ENCODE results near the gene FAM181A.

Gene FAM181A

GRCh38 chr14:93930296-93930988, 3.3 kb downstream of the FAM181A start:
- FAIRE-seq = no peak

GRCh38 chr14:93930989-93931307, 3.8 kb downstream of the FAM181A start:
- FAIRE-seq = no peak

- FAIRE-seq = no peak
These were observed 5.5 kb downstream of the FAM181A start for GRCh38 chr14:93932642-93933041.

DNA sequence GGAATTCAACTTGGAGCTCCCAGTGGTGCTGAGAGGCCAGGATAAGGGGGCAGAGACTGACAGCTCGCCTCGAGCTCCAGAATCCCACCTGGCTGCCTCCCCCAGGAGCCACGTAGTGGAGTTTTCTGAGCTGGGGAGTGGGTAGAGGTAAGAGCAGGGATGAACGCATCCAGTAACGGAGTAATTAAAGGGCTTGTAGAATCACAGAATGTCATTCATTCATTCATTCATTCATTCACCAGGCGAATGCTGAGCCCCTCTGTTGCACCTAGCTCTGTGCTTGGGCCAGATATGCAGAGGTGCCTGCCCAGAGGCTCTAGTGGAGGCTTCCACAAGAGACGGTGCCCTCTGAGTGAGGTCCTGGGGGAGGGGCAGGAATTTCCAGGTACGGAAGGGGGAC, 8.1 kb downstream of the FAM181A start:
- FAIRE-seq = no peak

DNA sequence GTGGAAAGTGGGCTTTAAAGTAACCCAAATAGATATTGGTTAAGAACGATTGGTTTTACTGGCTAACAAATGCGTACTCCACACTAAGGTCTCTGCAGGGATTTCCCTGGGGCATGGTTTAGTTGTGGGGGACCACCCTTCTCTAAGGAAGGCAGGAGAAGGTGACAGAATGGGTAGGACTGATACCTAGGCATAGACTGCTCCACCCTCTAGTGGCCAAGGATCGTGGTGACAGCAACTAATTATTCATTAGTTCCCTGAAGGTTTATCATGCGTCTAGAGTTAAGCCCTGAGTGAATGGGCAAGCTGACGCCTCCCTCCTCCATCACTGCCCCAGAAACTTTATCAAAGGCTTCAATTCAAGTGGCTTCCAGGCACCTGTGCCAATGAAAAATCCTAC, 9.1 kb downstream of the FAM181A start:
- FAIRE-seq = no peak

- FAIRE-seq = no peak
These were observed 9.8 kb downstream of the FAM181A start for GRCh38 chr14:93936926-93937325.

GRCh38 chr14:93937519-93937918, 10.4 kb downstream of the FAM181A start:
- no peak for FAIRE-seq

GRCh38 chr14:93938751-93939303, 11.7 kb downstream of the FAM181A start:
- FAIRE-seq = no peak

DNA sequence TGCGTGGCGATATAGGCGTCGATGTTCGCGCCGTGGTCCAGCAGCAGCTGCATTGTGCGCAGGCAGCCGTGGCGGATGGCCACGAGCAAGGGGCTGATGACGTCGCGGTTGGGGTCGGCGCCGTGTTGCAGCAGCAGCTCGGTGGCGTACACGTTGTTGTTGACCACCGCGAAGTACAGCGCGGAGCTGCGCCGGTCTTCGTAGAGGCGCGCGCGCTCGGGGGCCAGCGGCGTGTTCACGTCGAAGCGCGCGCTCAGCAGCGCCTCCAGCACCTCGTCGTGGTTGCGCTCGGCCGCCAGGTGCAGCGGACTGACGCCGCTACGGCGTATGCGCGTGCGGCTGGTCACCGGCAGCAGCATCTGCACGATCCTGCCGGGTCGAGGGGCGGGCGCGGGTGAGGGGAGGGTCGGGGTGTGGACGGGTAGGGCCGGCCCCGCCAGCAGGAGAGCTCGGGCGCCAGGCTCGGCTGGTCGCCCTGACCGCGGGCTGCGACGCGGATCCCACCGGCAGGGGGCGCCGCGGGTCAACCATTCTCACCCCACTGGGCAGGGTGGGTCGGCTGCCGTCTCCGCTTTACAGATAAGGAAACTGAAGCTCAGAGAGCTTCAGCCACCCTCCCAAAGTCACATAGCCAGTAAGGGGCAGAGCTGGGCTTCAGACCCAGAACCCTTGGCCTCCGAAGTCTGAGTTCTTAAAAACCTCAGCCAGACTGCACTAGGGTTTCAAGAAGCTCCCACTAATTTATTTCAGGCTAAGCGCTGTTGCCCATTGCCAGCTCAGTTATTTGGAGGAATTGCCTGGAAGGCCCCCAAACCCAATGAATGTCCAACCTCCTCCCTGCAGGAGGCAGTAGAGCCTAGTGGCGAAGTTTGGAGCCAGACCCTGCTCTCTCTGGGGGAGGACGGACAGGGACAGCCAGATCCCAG, 12.4 kb downstream of the FAM181A start:
- FAIRE-seq = no peak

GRCh38 chr14:93940437-93940836, 13.3 kb downstream of the FAM181A start:
- no peak for FAIRE-seq

DNA sequence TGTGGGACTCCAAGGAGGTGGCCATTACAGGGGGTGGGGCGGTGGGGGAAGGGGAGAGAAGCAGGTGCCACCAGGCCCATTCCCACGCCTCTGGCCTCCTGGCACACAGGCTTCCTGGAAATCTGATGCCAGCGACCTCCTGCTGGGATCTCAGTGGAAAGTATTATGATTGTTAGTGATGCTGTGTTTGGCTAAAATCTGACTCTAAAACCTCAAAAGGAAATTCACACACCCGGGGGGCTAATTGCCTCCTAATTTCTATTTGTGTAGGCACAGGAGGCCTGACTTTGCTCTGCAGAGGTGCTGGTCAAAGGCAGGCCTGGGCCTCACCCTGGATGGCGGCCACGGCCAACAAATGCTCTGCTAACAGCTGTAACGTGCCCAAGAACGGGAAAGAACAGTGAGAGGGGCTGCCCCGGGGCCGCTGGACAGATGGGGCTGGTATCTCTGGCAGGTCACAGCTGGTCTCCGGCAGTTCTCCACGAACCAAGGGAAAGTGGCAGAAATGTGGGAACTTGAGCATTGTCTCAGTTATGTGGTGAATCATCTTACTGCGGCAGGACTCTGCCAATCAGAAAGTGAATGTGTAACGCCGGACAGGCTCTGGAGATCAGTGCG, 14.3 kb downstream of the FAM181A start:
- FAIRE-seq = no peak

- FAIRE-seq = no peak
These were observed 15.9 kb downstream of the FAM181A start for GRCh38 chr14:93943052-93943451.

GRCh38 chr14:93943930-93944329, 16.8 kb downstream of the FAM181A start:
- FAIRE-seq = no peak

GRCh38 chr14:93944348-93945069, 17.4 kb downstream of the FAM181A start:
- no peak for FAIRE-seq

- FAIRE-seq = no peak
These were observed 17.9 kb downstream of the FAM181A start for GRCh38 chr14:93945070-93945399.

GRCh38 chr14:93946104-93946503, 19.0 kb downstream of the FAM181A start:
- FAIRE-seq = no peak

DNA sequence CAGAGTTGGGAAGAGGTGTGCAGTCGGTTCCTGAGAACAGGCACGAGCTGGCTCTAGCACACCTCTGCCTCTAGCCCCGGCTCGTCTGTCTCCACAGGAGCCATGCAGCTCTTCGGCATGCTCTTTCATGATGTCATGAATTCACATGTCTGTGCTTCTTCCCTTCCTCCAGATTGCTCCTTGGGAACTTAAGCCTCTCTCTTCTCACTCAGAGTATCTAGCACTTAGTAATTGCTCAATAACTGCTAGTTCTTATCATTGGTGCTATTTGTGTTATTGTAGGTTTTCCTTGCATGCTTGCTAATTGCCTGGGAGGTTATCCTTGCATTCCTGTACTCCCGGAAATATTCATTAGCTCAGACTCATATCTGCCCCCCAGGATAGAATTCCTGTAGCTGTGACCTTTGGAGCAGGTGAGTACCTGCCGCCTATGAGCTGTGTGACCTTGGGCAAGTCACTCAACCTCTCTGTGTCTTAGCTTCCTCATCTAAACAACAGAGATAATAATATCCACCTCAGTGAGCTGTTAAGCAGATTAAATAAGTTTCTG, 19.5 kb downstream of the FAM181A start:
- FAIRE-seq = no peak

GRCh38 chr14:93947282-93947681, 20.1 kb downstream of the FAM181A start:
- no peak for FAIRE-seq

DNA sequence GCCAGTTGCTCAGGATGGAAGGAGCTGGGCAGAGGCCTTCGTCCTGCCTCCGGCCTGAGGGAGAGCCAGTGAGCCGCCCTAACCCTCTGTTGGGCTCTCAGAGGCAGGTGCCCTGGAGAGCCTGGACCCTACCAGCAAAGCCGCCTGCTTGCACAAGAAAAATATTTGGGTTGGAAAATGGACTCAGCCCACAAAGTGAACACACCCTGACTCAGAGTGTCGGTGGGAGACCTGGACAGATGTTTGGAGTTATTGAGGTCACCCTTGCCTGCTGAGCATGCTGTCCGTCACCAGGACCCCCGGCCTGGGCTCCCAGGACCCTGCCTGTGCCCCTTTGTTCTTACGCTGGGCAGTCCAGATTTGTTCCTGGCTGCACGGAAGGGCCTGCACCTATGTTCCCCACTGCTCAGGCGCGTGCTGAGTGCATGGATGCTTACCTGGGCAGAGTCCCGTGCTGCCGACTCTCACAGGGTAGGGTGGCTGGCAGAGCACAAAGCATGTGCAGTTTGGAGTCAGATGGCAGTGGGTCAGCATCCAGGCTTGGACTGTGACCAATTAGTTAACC, 22.4 kb downstream of the FAM181A start:
- FAIRE-seq = no peak

- no peak for FAIRE-seq
These were observed 23.9 kb downstream of the FAM181A start for GRCh38 chr14:93950948-93951634.

GRCh38 chr14:93951635-93952540, 24.7 kb downstream of the FAM181A start:
- no peak for FAIRE-seq
